Measurements from ENCODE around the gene DHRSX. TPM values are rescaled to one million over a fixed set of nuclear protein-coding genes. Genes with fewer than 3 reads are reported as not detected.

DHRSX gene
- total RNA-seq, 1 experiment from 2014 or later = 11.5 TPM

GRCh38 chrX:2321411-2321810, 179.4 kb downstream of the DHRSX start:
- Histone ChIP-seq H3K4me3 (ENCODE audit: low read length) (no peak overlapping the region), H4K20me1 (ENCODE audit: low read length) (no peaks in the 10 kb centered on the region), H3K27ac (ENCODE audit: low read length) (no peak overlapping the region), H3K79me2 (ENCODE audit: low read length) (no peaks in the 10 kb centered on the region), H3K27me3 (ENCODE audit: low read length) (no peaks in the 10 kb centered on the region), H3F3A (ENCODE audit: low read length, unreplicated experiment) (no peaks in the 10 kb centered on the region), H3K9me3 (ENCODE audit: low read length) (no peaks in the 10 kb centered on the region), H2AFZ (ENCODE audit: low read length) (no peak overlapping the region), H3K4me2 (ENCODE audit: low read length) (no peak overlapping the region), H3K4me1 (ENCODE audit: insufficient read depth, low read length) (no peaks in the 10 kb centered on the region), H3K36me3 (ENCODE audit: low read depth, low read length) (no peaks in the 10 kb centered on the region), H3K9ac (ENCODE audit: low read length) (no peak overlapping the region), H3K9me2 (replicated peaks; ENCODE audit: low read length) (no peaks in the 10 kb centered on the region)
- TF ChIP-seq, protein P1, sequence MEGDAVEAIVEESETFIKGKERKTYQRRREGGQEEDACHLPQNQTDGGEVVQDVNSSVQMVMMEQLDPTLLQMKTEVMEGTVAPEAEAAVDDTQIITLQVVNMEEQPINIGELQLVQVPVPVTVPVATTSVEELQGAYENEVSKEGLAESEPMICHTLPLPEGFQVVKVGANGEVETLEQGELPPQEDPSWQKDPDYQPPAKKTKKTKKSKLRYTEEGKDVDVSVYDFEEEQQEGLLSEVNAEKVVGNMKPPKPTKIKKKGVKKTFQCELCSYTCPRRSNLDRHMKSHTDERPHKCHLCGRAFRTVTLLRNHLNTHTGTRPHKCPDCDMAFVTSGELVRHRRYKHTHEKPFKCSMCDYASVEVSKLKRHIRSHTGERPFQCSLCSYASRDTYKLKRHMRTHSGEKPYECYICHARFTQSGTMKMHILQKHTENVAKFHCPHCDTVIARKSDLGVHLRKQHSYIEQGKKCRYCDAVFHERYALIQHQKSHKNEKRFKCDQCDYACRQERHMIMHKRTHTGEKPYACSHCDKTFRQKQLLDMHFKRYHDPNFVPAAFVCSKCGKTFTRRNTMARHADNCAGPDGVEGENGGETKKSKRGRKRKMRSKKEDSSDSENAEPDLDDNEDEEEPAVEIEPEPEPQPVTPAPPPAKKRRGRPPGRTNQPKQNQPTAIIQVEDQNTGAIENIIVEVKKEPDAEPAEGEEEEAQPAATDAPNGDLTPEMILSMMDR (conservative IDR thresholded peaks at IDR 0.05; ENCODE audit: low read depth, low read length) = no peak
- DNase-seq (no peak), ATAC-seq (no peak)
- BruUV-seq (replicated peaks) = no TSS peak
- ChIA-PET POLR2A (ENCODE audit: unreplicated experiment) (no interaction called here), CTCF (no interaction called here)
- intact Hi-C loops (cut with micrococcal nuclease) = no loop called here

- ChIA-PET POLR2A (ENCODE audit: unreplicated experiment) (no interaction called here), CTCF (no interaction called here)
- Histone ChIP-seq H2AFZ (ENCODE audit: low read length) (no peak overlapping the region), H3K27ac (ENCODE audit: low read length) (no peak overlapping the region), H3K9me2 (replicated peaks; ENCODE audit: low read length) (no peaks in the 10 kb centered on the region), H3F3A (ENCODE audit: low read length, unreplicated experiment) (no peaks in the 10 kb centered on the region), H3K79me2 (ENCODE audit: low read length) (no peaks in the 10 kb centered on the region), H3K36me3 (ENCODE audit: low read depth, low read length) (no peaks in the 10 kb centered on the region), H3K4me3 (ENCODE audit: low read length) (no peak overlapping the region), H3K9ac (ENCODE audit: low read length) (no peak overlapping the region), H4K20me1 (ENCODE audit: low read length) (no peaks in the 10 kb centered on the region), H3K27me3 (ENCODE audit: low read length) (no peaks in the 10 kb centered on the region), H3K9me3 (ENCODE audit: low read length) (no peaks in the 10 kb centered on the region), H3K4me2 (ENCODE audit: low read length) (no peak overlapping the region), H3K4me1 (ENCODE audit: insufficient read depth, low read length) (no peaks in the 10 kb centered on the region)
- TF ChIP-seq, protein P1 (conservative IDR thresholded peaks at IDR 0.05; ENCODE audit: low read depth, low read length) = no peak
- TF ChIP-seq EZH2 (IDR thresholded peaks at IDR 0.05; ENCODE audit: low read length, unreplicated experiment) = no peak
- TF ChIP-seq EZH2phosphoT487 (IDR thresholded peaks at IDR 0.05; ENCODE audit: borderline replicate concordance, low read length) = no peak
- BruUV-seq (replicated peaks) = no TSS peak
- ATAC-seq (no peak), DNase-seq (no peak)
- intact Hi-C loops (cut with micrococcal nuclease) = no loop called here
Observed at GRCh38 chrX:2320580-2321327, 180.0 kb downstream of the DHRSX start.

GRCh38 chrX:2320089-2320488, 180.7 kb downstream of the DHRSX start:
- TF ChIP-seq EZH2 (IDR thresholded peaks at IDR 0.05; ENCODE audit: low read length, unreplicated experiment) = no peak
- TF ChIP-seq, protein P1 (conservative IDR thresholded peaks at IDR 0.05; ENCODE audit: low read depth, low read length) = no peak
- no peak for TF ChIP-seq EZH2phosphoT487 (IDR thresholded peaks at IDR 0.05; ENCODE audit: borderline replicate concordance, low read length)
- no peaks in the 10 kb centered on the region for H3F3A ChIP-seq (ENCODE audit: low read length, unreplicated experiment)
- no peak overlapping the region for H3K4me3 ChIP-seq (ENCODE audit: low read length)
- BruUV-seq (replicated peaks) = no TSS peak
- H2AFZ ChIP-seq (ENCODE audit: low read length) = no peak overlapping the region
- H3K4me2 ChIP-seq (ENCODE audit: low read length) = no peak overlapping the region
- no peaks in the 10 kb centered on the region for H3K9me3 ChIP-seq (ENCODE audit: low read length)
- H3K36me3 ChIP-seq (ENCODE audit: low read depth, low read length) = no peaks in the 10 kb centered on the region
- H3K27me3 ChIP-seq (ENCODE audit: low read length) = no peaks in the 10 kb centered on the region
- H3K79me2 ChIP-seq (ENCODE audit: low read length) = no peaks in the 10 kb centered on the region
- DNase-seq = no peak
- intact Hi-C loops (cut with micrococcal nuclease) = no loop called here
- ATAC-seq = no peak
- ChIA-PET POLR2A (ENCODE audit: unreplicated experiment) (no interaction called here), CTCF (no interaction called here)
- no peaks in the 10 kb centered on the region for H3K4me1 ChIP-seq (ENCODE audit: insufficient read depth, low read length)
- no peak overlapping the region for H3K27ac ChIP-seq (ENCODE audit: low read length)
- no peaks in the 10 kb centered on the region for H3K9me2 ChIP-seq (replicated peaks; ENCODE audit: low read length)
- H4K20me1 ChIP-seq (ENCODE audit: low read length) = no peaks in the 10 kb centered on the region
- H3K9ac ChIP-seq (ENCODE audit: low read length) = no peak overlapping the region

Measured in PC-3 (cell line).